T-helper 9 cell (primary cell): ENCODE measurements around the gene FPGS.
"Not testable (repeated sequence)": the region's sequence is repeated elsewhere in the genome, so short reads cannot be mapped to it uniquely, and the experiment has no call there.

ENCODE experiments used
- DNase-seq: peaks from one replicate; pipeline ENCODE4 v3.0.0-alpha.2; 2020
- total RNA-seq, 2 donors: gene quantifications; one replicate each; lab custom pipeline; 2026; lab: John Stamatoyannopoulos, UW

The FPGS gene, protein sequence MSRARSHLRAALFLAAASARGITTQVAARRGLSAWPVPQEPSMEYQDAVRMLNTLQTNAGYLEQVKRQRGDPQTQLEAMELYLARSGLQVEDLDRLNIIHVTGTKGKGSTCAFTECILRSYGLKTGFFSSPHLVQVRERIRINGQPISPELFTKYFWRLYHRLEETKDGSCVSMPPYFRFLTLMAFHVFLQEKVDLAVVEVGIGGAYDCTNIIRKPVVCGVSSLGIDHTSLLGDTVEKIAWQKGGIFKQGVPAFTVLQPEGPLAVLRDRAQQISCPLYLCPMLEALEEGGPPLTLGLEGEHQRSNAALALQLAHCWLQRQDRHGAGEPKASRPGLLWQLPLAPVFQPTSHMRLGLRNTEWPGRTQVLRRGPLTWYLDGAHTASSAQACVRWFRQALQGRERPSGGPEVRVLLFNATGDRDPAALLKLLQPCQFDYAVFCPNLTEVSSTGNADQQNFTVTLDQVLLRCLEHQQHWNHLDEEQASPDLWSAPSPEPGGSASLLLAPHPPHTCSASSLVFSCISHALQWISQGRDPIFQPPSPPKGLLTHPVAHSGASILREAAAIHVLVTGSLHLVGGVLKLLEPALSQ
- 51.6 to 72.2 reads per million in 2 donors for total RNA-seq

DNA sequence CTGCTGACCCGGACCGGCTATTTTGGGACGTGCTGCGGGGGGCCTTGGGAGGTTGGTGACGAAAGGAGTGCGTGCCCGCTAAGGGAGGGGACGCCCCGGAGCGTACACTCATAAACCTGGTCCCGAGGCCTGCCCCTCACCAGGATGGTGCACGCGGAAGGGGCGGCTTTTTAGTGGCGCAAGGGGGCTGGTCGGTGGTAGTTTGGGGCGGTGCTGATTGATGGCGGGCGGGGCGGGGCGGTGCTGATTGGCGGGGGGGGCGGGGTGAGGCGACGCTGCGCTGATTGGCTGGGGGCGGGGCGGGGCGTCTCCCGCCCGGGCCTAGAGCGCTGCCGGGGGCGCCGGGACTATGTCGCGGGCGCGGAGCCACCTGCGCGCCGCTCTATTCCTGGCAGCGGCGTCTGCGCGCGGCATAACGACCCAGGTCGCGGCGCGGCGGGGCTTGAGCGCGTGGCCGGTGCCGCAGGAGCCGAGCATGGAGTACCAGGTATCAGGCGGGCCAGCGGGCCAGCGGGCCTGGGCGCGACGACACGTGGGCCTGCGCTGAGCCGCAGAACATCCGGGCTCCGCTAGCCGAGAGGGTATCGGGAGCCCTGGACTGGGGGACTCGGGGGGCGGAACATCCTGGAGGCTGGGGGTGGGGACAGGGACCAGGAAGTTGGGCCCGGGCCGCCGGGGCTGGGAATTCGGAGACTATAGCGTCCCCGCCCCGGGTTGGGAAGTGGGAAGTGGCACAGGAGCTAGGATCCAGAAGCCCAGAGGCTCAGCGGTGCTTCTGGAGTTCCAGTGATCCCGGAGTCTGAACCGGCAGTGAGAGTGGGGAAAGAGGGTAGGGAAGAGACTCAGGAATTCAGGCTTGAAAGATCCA is at the start of gene FPGS:
TSS of gene FPGS (plus strand) at position 307 of the 868 bp plus-strand sequence. CDS start at position 350, 43 bp downstream.
- peak; percentile 79 for DNase-seq

DNA sequence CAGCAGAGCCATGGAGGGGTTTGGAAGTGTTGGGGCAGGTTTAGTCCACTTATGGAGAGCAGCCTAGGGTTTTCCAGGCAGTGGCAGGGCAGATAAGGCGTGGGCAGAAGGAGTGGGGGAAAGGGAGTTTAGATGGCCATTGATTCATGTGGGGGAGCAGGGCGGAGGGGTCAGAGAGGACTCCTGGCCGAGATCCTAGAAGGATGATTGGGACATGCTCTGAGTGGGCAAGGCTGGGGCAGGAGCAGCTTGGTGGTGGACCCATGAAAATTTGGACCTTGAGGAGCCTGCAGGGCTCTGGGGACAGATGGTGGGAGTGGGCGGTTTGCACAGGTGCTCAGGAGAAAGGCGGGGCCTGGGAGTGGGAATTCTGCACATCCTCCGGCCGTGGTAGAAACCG is 49.5 kb upstream of the FPGS start:
- DNase-seq = no peak

DNA sequence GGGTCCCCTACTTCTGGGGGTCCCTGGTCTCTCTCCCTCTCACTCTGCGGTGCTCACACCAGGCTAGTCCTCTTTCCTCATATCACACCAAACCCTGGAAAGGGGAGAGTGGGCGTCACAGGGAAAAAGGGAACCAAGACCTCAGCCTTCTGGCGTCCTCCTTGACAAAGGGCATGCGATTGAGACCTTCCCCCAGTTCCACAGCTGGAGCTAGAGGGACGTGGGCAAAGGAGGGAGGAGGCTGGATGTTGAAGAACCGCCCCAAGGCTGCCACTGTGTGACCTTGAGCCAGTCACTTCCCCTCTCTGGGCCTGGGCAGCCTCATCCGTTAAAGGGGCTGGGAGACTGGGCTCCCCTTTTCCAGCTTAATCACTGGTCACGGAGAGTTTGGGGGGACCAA is 49.1 kb upstream of the FPGS start:
- DNase-seq = no peak

DNA sequence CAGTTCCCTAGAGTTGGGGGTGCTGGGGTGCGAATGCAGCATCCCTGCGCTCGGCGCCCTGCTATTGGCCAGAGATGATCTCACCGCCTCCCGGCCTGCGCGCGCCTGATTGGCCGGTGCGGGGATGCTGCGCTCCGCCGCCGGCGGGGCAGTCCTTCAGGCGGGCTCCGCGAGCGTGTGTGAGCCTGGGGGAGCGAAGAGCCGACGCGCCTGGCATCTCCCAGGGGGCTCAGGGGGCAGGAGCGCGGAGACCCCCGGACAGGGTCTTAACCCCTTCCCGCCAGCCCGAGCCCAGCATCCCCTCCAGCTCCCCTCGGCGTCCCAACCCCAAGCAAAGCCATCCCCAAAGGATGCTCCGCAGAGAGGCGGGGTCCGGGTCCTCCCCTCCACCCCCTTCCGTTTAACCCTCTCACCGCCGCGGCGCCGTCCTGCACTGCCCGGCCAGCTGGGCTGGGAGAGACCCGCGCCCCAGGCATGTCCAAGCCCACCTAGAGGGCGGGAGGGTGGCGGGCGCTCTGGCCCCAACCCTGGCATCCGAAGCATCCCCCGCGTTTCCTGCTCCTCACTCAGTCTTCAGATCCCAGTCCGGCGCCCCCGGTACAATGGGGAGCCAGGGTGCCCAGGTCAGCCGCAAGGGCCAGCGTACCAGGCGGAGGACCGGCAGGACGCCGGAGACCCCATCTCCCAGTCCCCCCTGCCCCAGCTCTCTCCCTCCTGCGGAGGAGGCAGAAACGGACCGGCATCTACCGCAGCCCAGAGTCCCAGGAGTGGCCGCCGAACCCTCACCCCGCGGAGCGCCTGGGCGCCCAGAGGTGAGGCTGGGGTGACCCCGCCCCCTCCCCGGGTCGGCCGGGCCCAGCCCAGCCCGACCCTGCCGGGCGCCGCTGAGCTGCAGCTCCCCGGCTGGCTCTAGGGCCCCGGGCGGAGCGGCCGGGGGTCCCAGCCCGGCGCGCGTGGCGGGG is 48.3 kb upstream of the FPGS start:
- DNase-seq = no peak

DNA sequence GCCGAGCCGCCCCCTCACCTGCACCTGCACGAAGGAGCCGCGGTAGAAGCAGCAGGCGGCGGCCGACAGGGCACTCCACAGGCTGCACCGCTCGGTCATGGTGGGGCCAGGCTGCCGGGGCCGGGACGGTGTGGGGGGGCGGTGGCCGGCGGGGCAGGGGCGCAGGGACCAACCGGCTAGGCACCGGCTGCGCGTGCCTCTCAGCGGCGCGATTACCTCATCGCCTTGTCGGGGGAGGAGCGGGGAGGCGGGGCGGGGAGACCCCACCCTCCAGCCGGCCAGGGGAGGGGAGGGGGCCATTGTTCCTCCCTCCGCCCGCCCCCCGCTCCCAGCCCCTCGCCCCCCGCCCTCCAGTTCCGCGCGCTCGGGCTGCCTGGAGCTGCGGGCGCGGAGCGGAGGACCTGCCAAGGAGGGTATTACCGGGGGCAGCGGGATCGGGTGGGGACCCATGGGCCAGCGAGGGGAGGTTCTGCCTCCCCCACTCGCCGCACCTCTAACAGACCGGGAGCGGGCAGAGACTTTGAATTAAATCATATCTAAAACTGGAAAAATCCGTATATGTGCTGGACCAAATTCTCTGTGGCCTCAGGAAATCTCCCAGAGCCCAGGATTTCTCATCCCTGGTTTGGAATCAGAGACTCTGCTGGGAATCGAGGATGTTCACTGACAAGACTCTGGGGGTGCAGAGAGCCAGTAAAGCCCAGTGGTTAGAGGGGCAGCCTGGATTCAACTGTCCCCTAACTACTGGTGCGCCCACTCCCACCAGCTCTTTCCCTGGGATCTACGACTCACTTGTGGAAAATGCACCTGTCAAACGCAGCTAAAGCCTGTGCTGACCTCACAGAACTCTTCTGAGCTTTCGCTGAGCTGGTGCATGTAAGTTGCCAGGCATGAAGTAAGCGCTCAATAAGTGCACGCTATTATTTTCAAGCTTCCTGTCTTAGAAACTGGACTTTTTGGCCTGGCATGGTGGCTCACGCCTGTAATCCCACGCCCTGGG is 47.3 kb upstream of the FPGS start:
- DNase-seq = no peak

DNA sequence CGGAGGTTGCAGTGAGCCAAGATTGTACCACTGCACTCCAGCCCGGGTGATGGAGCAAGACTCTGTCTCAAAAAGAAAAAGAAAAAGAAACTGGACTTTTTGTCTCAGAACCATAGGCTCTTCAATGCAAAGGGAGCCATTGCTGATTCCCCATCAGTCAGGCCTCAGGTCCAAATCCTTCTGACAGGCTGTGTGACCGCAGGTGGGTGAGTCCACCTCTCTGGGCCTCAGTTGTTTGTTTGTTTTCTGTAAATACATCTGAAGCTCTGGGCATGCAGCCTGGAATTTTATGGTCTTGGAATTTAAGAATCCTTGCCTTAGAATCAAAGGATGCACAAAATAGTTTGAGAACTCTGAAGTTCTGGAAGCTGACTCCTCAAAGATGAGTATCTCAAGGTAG is 46.4 kb upstream of the FPGS start:
- no peak for DNase-seq

DNA sequence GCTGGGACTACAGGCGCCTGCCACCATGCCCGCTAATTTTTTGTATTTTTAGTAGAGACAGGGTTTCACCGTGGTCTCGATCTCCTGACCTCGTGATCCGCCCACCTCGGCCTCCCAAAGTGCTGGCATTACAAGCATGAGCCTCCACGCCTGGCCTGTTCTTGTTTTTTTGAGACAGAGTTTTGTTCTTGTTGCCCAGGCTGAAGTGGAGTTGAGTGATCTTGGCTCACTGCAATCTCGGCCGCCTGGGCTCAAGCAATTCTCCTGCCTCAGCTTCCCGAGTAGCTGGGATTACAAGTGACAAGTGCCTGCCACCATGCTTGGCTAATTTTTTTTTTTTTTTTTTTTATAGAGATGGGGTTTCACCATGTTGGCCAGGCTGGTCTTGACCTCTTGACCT is 45.9 kb upstream of the FPGS start:
- DNase-seq = not testable (repeated sequence)

DNA sequence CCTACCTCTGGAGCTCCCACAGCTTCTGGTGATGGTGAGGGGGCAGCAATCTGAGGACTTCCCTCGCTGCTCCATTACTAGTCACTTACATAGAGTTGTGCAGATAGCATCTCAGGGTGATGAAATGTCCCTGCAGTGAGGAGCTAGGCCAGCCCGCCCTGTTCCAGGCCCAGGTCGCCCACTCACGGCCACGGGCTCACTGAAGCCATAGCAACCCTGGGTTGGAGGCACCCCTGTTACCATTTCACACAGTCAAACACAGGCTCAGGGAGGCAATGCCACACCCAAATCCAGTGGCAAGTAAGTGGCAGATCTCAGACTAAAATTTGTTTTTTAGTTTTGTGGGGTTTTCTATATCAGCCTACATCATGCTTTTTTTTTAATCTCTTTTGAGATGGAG is 43.8 kb upstream of the FPGS start:
- no peak for DNase-seq

DNA sequence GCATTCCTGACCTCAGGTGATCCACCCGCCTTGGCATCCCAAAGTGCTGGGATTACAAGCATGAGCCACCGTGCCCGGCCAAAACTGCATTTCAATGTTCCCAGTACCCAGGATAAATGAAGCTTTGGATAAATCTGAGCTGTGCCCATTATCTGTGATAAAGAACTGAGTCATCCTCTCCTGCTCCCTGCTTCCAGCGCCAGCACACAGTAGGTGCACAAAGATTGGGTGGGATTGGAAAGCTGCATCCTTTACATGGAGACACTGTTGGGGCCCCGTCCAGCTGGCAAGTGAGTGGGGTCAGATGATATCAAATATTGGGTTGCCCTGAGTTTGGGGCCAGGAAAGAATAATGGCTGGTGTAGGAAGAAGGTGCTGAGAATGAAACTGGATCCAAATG is 41.6 kb upstream of the FPGS start:
- DNase-seq = no peak

DNA sequence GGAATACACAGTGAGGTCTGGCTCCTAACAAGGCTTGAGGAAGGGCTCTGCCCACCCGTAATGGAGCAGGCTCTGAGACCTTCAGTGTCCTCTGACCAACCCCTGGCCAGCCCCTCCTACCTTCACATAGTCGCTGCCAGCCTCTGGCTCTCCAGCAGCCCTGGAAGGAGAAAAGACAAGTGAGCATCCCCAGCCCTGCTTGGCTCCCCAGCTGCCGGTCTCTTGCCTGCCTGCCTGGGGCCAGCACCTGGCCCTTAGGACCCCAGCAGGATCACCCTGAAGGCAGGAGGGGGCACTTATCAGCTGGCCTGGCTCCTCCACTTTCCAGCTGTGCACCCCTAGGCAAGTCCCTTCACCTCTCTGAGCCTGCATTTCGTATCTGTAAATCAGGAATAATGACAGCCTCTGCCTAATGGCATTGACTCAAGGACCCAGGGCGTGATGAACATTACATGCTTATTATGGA is 41.2 kb upstream of the FPGS start:
- DNase-seq = no peak

DNA sequence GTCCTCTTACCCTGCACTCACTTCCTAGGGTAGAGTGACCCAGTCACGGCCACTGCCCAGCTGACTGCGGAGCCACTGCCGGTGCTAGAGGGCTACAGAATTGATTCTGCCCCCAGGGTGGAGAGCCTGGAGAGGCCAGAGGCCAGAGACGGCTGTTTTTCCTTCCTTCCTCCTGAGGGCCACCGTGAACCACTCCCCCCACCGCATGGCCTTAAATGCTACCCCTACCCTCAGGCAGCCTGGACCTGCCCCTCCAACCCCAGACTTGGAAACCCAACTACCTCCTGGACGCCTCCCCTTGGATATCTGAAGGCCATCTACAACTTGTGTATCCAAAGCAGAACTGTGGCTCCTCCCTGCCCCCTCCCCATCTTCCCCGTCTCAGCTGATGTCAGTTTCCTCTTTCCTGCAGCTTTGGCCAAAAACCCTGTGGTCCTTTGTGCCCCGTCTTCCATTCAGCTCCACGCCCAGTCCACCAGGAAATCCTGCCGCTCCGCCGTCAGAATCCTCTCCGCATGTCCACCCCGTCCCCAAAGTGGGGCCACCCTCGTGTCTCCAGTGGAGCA is 40.5 kb upstream of the FPGS start:
- DNase-seq = no peak

DNA sequence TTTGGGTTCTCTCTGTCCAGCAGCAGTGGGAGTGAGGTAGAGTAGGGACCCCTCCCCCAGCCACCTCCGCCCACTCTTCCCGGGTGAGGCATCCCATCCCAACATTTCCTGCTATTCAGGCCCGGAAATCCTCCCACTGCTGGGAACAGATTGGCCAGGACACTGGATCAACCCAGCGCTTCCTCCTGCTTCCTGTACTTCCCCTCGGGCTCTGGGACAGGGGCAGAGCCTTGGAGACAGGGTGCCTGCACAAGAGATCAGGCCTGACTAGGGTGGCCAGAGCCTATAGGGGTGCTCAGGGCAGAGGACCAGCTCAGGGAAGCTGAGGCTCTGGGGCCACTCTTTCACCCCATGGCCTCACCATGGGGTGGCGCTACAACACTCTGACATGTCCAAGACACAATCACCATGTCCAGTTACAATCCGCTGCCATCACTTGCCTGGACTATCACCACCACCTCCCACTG is 38.7 kb upstream of the FPGS start:
- DNase-seq = peak; percentile 21

DNA sequence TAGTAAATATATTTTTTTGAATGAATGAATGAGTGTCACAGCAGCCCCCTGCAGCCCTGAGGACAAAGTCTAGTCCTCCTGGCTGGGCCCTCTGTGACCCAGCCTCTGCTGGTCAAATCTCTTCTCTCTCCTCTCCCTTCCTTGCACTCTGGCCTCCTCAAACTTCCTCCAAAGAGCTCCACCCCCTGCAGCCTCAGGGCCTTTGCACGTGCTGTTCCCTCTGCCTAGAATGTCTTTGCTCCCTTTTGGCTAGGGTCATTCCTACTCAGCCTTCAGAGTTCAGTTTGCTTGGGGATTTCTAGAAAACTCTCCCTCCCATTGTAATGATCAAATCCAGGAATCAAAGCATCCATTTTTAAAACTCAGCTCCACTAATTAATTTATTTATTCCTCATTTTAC is 37.3 kb upstream of the FPGS start:
- no peak for DNase-seq

DNA sequence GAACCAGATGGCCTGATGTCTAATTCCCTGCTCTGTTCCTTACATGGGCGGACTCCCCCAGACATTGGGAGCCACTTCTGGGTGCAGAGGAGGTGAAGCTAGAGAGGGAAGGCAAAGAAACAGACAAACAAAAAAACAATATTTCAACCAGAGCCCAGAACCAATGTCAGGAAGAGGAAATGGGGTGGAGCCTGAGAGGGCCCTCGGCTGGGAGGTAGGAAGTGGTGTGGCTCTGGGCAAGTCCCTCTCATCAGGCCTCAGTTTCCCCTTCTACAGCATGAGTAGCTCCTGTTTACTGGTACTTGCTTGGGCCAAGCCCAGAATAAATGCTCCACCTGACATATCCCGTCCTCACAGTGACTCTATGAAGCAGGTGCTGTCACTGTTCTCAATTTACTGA is 35.3 kb upstream of the FPGS start:
- no peak for DNase-seq

DNA sequence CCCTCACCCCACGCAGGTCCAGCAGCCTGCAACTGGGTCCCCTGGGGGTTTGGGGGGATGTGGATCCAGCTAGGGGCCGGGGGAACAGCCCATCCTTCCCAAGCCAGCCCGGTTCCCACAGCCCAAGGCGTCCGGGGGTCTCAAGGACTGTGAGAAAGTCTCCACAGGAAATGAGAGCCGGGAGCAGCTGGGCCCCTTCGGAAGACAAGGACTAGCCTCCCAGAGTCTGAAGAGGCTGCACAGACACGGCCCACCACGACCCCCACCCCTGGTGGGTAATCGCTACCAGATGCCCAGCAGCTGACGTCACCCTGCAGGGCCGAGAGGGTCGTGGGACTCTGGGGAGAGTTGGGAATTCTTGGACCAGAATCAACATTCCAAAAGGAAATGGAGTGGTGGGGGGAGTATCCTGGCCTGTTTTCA is 34.8 kb upstream of the FPGS start:
- DNase-seq = no peak

DNA sequence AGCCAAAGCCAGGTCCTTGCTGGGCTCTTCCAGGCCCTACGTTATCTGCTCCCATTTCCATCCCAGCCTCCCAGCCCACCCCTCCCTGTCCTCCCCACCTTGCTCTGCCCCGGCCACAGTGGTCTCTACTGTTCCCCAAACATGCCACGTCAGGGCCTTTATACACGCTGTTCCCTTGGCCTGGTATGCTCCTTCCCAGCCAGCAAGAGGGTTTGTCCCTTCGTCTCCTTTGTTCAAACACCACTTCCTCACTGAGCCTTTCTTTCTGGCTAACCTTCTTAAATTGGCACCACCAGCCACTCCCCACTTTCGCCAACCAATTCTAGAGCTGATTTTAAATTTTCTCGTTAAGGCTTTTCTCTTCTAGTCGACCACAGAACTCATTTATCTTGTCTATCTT is 34.0 kb upstream of the FPGS start:
- DNase-seq = no peak

DNA sequence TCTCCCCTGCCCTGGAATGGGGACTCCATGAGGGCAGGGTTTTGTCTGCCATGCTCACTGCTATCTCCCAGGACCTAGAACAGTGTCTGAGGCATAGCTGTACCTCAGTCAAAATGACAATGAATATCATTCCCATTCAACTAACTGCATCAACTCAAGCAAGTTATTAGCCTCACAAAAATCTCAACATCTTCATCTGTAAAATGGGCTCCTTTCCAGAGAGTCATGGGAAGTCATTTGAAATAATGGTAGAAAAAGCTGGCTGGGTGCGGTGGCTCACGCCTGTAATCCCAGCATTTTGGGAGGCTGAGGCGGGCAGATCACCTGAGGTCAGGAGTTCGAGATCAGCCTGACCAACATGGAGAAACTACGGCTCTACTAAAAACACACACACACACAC is 33.6 kb upstream of the FPGS start:
- no peak for DNase-seq

DNA sequence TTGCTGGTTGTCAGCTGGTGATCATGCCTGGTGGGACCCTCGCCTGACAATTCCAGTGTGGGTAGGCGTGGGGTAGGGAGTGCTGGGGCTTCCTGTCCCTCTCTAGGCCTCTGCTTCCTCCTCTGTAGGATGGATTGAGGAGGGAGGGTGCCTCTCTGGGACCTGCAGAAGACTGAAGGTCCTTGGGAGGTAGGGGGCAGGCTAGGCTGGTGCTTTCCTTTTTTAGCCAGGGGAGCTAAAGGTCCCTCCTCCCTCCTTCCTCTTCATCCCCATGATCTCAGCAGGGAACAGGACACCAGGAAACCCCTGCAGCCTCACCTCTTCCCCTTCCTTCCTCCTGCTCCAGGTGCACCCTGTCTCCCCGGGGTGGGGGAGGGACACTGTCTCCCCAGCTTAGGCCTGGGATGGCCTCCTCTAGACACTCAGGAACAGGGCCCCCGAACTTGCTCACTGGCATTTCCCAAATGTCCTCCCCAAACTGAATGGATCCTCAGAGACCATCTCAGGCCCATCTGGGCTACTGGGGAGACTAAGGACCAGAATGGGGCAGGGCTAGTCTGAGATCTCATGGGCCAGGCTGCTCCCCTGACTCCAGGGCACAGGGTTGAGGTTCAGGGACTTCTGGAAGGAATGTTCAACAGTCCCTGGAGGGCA is 32.6 kb upstream of the FPGS start:
- no peak for DNase-seq

DNA sequence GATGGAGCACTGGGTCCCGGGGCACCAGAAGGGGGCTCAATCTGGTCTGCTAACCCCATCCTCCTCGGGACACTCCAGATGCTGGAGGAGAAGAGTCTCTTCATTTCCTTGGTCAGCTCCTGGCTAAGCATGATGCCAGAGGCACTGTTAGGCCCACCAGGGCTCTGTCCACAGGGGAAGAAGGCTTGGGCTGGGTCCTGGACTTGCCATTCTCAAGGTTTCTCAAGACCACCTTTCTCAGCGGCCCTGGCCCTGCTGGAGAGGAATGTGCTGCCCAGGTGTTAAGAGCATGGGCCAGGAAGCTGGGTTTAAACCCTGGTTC is 32.1 kb upstream of the FPGS start:
- no peak for DNase-seq
